ENCODE data around the gene NRSN2.

DNA sequence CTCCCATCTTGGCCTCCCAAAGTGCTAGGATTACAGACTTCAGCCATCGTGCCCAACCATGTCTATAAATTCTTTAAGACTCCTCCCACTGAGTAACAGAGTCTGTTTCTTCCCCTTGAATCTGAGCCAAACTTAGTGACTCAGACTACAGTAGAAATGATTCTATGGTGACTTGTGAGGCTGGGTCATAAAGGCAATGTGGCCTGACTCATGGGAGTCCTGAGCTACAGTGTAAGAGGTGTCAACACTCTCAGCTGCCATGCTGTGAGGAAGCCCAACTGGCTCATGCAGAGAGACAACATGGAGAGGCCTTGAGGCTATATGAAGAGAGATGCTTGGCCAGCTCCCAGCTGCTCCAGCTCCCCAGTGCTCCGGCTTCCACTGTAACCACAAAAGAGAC is 5.2 kb upstream of the NRSN2 start:
- TF ChIP-seq FOXM1 (IDR thresholded peaks at IDR 0.05; ENCODE audit: borderline replicate concordance, low read depth) (no peak), YY1 (IDR thresholded peaks at IDR 0.05; ENCODE audit: low read depth) (peak; percentile 85), EP300 (IDR thresholded peaks at IDR 0.05; ENCODE audit: borderline replicate concordance) (no peak), ZBTB7A (IDR thresholded peaks at IDR 0.05; ENCODE audit: low read depth) (no peak), CREB1 (IDR thresholded peaks at IDR 0.05; ENCODE audit: low read depth) (no peak), EGR1 (IDR thresholded peaks at IDR 0.05) (no peak), REST (IDR thresholded peaks at IDR 0.05; ENCODE audit: low read depth) (no peak), TAF1 (IDR thresholded peaks at IDR 0.05; ENCODE audit: low read depth) (no peak)

Measured in Ishikawa (cell line).